Karpas-422 (cell line): ENCODE results near the gene RYR2. TPM values are rescaled to one million over a fixed set of nuclear protein-coding genes. Genes with fewer than 3 reads are reported as not detected.

ENCODE experiments used
- DNase-seq: peaks from one replicate; pipeline ENCODE4 v3.0.0-alpha.2; 2015
- H2AFZ ChIP-seq: fragments of 200-600 bp; sonication (generic); 2 replicates; pipeline ENCODE4 v1.6.1; 2014; ENCODE audit warnings: antibody characterized with exemption, low read length, mixed read lengths
- H3K27ac ChIP-seq: fragments of 200-600 bp; sonication (generic); 2 replicates; pipeline ENCODE4 v1.5.1; 2014; ENCODE audit warnings: mild to moderate bottlenecking, low read length, moderate library complexity
- H3K27me3 ChIP-seq: fragments of 200-600 bp; sonication (generic); 2 replicates; pipeline ENCODE4 v1.6.1; 2014; ENCODE audit warnings: low read length, mixed read lengths
- H3K36me3 ChIP-seq: fragments of 200-600 bp; sonication (generic); 2 replicates; pipeline ENCODE4 v1.6.1; 2014; ENCODE audit warnings: low read length, mixed read lengths; ENCODE audit not compliant: insufficient read depth
- H3K4me1 ChIP-seq: fragments of 200-600 bp; sonication (generic); 2 replicates; pipeline ENCODE4 v1.6.1; 2014; ENCODE audit warnings: mild to moderate bottlenecking, low read length, mixed read lengths
- H3K4me2 ChIP-seq: fragments of 200-600 bp; sonication (generic); 2 replicates; pipeline ENCODE4 v1.6.1; 2014; ENCODE audit warnings: low read length, low read depth, mild to moderate bottlenecking; ENCODE audit not compliant: poor library complexity, severe bottlenecking
- H3K4me3 ChIP-seq: fragments of 200-600 bp; sonication (generic); 2 replicates; pipeline ENCODE4 v1.5.1; 2014; ENCODE audit warnings: mild to moderate bottlenecking, antibody characterized with exemption, low read length, mixed read lengths
- H3K79me2 ChIP-seq: fragments of 200-600 bp; sonication (generic); 2 replicates; pipeline ENCODE4 v1.6.1; 2014; ENCODE audit warnings: mild to moderate bottlenecking, low read length, mixed read lengths
- H3K9ac ChIP-seq: fragments of 200-600 bp; sonication (generic); 2 replicates; pipeline ENCODE4 v1.6.0; 2014; ENCODE audit warnings: low read length
- H3K9me2 ChIP-seq: fragments of 200-600 bp; sonication (generic), shearing (Covaris generic); replicated peaks from 2 replicates; pipeline ENCODE4 v1.6.0; 2014; ENCODE audit warnings: mild to moderate bottlenecking, low read length, moderate library complexity; ENCODE audit not compliant: insufficient read depth
- H3K9me3 ChIP-seq: fragments of 300-700, 200-600 bp; sonication (generic); 2 replicates; pipeline ENCODE4 v1.6.1; 2014; ENCODE audit warnings: low read length, mixed read lengths
- H4K20me1 ChIP-seq: fragments of 200-600 bp; sonication (generic); 2 replicates; pipeline ENCODE4 v1.6.1; 2014; ENCODE audit warnings: mild to moderate bottlenecking, antibody characterized with exemption, low read length, low read depth; ENCODE audit not compliant: insufficient read depth
- total RNA-seq: library from RNA; depleted of rRNA; stranded (reverse); fragments of >200 nt; shearing (Covaris generic); gene quantifications from 2 replicates; pipeline ENCODE4 v1.2.3, GENCODE V29; 2014; ENCODE audit warnings: low replicate concordance

Gene RYR2
- total RNA-seq, 1 experiment from 2014 or later: not detected

- no peak overlapping the region for H3K4me2 ChIP-seq
- no peak overlapping the region for H3K4me3 ChIP-seq
- no peaks in the 10 kb centered on the region for H4K20me1 ChIP-seq
- no peaks in the 10 kb centered on the region for H3K79me2 ChIP-seq
- no peak for DNase-seq
- H3K9ac ChIP-seq: no peak overlapping the region
- H2AFZ ChIP-seq: no peak overlapping the region
- no peaks in the 10 kb centered on the region for H3K9me2 ChIP-seq
- H3K9me3 ChIP-seq: no peaks in the 10 kb centered on the region
- no peaks in the 10 kb centered on the region for H3K27me3 ChIP-seq
- no peaks in the 10 kb centered on the region for H3K36me3 ChIP-seq
- H3K4me1 ChIP-seq: no peaks in the 10 kb centered on the region
- no peak overlapping the region for H3K27ac ChIP-seq
These were observed 142.1 kb downstream of the RYR2 start for GRCh38 chr1:237183963-237184540.

GRCh38 chr1:237186675-237187074 lies 144.7 kb downstream of the RYR2 start:
- Histone ChIP-seq H3K4me3 (no peak overlapping the region), H3K27ac (no peak overlapping the region), H3K4me2 (no peak overlapping the region), H2AFZ (no peak overlapping the region), H3K27me3 (no peaks in the 10 kb centered on the region), H3K9me2 (no peaks in the 10 kb centered on the region), H3K9ac (no peak overlapping the region), H3K9me3 (no peaks in the 10 kb centered on the region), H4K20me1 (no peaks in the 10 kb centered on the region), H3K79me2 (no peaks in the 10 kb centered on the region), H3K4me1 (no peaks in the 10 kb centered on the region), H3K36me3 (no peaks in the 10 kb centered on the region)
- no peak for DNase-seq

- DNase-seq: no peak
- no peak overlapping the region for H3K4me3 ChIP-seq
These were observed 145.9 kb downstream of the RYR2 start for GRCh38 chr1:237187842-237188241.

GRCh38 chr1:237191403-237191802 lies 149.4 kb downstream of the RYR2 start:
- no peak for DNase-seq
- Histone ChIP-seq H3K27ac (no peak overlapping the region), H2AFZ (no peak overlapping the region), H3K9ac (no peak overlapping the region), H3K4me3 (no peak overlapping the region), H3K36me3 (no peaks in the 10 kb centered on the region), H3K27me3 (no peaks in the 10 kb centered on the region), H3K4me1 (no peaks in the 10 kb centered on the region), H4K20me1 (no peaks in the 10 kb centered on the region), H3K79me2 (no peaks in the 10 kb centered on the region), H3K9me3 (no peaks in the 10 kb centered on the region), H3K9me2 (no peaks in the 10 kb centered on the region), H3K4me2 (no peak overlapping the region)

More at GRCh38 chr1:237187842-237188241, 145.9 kb downstream of the RYR2 start:
- no peaks in the 10 kb centered on the region for H3K9me2 ChIP-seq
- no peak overlapping the region for H3K4me2 ChIP-seq
- H3K79me2 ChIP-seq: no peaks in the 10 kb centered on the region
- H3K36me3 ChIP-seq: no peaks in the 10 kb centered on the region
- H3K9me3 ChIP-seq: no peaks in the 10 kb centered on the region
- H4K20me1 ChIP-seq: no peaks in the 10 kb centered on the region
- H3K9ac ChIP-seq: no peak overlapping the region
- H3K27me3 ChIP-seq: no peaks in the 10 kb centered on the region
- no peak overlapping the region for H2AFZ ChIP-seq
- no peak overlapping the region for H3K27ac ChIP-seq
- H3K4me1 ChIP-seq: no peaks in the 10 kb centered on the region

GRCh38 chr1:237197470-237198425 lies 155.8 kb downstream of the RYR2 start:
- H3K4me3 ChIP-seq: no peak overlapping the region
- H2AFZ ChIP-seq: no peak overlapping the region
- H3K9me2 ChIP-seq: no peaks in the 10 kb centered on the region
- no peak for DNase-seq
- H3K9me3 ChIP-seq: no peaks in the 10 kb centered on the region
- H3K36me3 ChIP-seq: no peaks in the 10 kb centered on the region
- H3K79me2 ChIP-seq: no peaks in the 10 kb centered on the region
- no peak overlapping the region for H3K9ac ChIP-seq
- no peaks in the 10 kb centered on the region for H4K20me1 ChIP-seq
- no peaks in the 10 kb centered on the region for H3K4me1 ChIP-seq
- no peaks in the 10 kb centered on the region for H3K27me3 ChIP-seq
- no peak overlapping the region for H3K27ac ChIP-seq
- no peak overlapping the region for H3K4me2 ChIP-seq

- Histone ChIP-seq H3K27ac (no peak overlapping the region), H3K4me1 (no peaks in the 10 kb centered on the region), H3K9me2 (no peaks in the 10 kb centered on the region), H4K20me1 (no peaks in the 10 kb centered on the region), H3K9ac (no peak overlapping the region), H3K36me3 (no peaks in the 10 kb centered on the region), H3K27me3 (no peaks in the 10 kb centered on the region), H3K4me3 (no peak overlapping the region), H3K79me2 (no peaks in the 10 kb centered on the region), H2AFZ (no peak overlapping the region), H3K9me3 (no peaks in the 10 kb centered on the region), H3K4me2 (no peak overlapping the region)
- DNase-seq: no peak
These were observed 157.0 kb downstream of the RYR2 start for GRCh38 chr1:237199026-237199425.

- Histone ChIP-seq H3K4me2 (no peak overlapping the region), H3K9me3 (no peaks in the 10 kb centered on the region), H3K4me3 (no peak overlapping the region), H3K27ac (no peak overlapping the region), H3K9ac (no peak overlapping the region), H3K4me1 (no peaks in the 10 kb centered on the region), H4K20me1 (no peaks in the 10 kb centered on the region), H3K27me3 (no peaks in the 10 kb centered on the region), H3K36me3 (no peaks in the 10 kb centered on the region), H3K79me2 (no peaks in the 10 kb centered on the region), H2AFZ (no peak overlapping the region), H3K9me2 (no peaks in the 10 kb centered on the region)
- DNase-seq: no peak
These were observed 159.2 kb downstream of the RYR2 start for GRCh38 chr1:237201155-237201554.

GRCh38 chr1:237204841-237205240 lies 162.9 kb downstream of the RYR2 start:
- no peaks in the 10 kb centered on the region for H3K9me2 ChIP-seq
- no peaks in the 10 kb centered on the region for H3K36me3 ChIP-seq
- no peaks in the 10 kb centered on the region for H3K27me3 ChIP-seq
- no peak overlapping the region for H2AFZ ChIP-seq
- DNase-seq: no peak
- H3K4me3 ChIP-seq: no peak overlapping the region
- H3K4me1 ChIP-seq: no peaks in the 10 kb centered on the region
- H3K4me2 ChIP-seq: no peak overlapping the region
- H3K9ac ChIP-seq: no peak overlapping the region
- no peaks in the 10 kb centered on the region for H3K9me3 ChIP-seq
- H4K20me1 ChIP-seq: no peaks in the 10 kb centered on the region
- H3K79me2 ChIP-seq: no peaks in the 10 kb centered on the region
- H3K27ac ChIP-seq: no peak overlapping the region
